GM12892 (cell line): ENCODE data around the gene DNAH6.

Experiments used
- POLR2A ChIP-seq: IDR thresholded peaks from 2 replicates; pipeline ENCODE4 v1.6.1; 2011; ENCODE audit warnings: low read depth, low read length, control low read depth
- POLR2AphosphoS5 ChIP-seq: IDR thresholded peaks from 2 replicates; pipeline ENCODE4 v1.6.1; 2011; ENCODE audit warnings: low read depth, low read length, control low read depth

DNA sequence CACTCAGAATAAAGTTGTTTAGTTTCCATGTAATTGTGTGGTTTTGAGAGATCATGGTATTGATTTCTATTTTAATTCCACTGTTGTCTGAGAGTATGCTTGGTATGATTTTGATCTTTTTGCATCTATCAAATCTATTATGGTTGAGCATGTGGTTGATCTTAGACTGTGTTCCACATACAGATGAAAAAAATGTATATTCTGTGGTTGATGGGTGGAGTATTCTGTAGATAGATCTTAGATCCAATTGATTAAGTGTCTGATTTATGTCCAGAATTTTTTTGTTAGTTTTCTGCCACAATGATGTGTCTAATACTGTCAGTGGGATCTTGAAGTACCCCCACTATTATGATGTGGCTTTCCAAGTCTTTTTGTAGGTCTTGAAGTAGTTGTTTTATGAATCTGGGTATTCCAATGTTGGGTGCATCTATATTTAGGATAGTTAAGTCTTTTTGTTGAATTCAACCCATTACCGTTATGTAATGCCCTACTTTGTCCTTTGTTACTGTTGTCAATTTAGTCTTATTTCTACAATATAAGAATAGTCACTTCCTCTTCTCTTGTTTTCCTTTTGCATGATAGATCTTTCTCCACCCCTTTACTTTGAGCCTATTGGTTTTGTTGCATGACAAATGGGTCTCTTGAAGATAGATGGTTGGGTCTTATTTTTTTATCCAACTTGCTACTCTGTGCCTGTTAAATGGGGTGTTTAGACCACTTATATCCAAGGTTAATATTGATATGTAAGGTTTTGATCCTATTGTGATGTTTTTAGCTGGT lies 262.8 kb downstream of the DNAH6 start:
- TF ChIP-seq POLR2A, result no peak
- TF ChIP-seq POLR2AphosphoS5, result no peak
